ENCODE measurements around the gene ACOXL. TPM values are rescaled to one million over a fixed set of nuclear protein-coding genes. Genes with fewer than 3 reads are reported as not detected.

Gene ACOXL
- total and polyA plus RNA-seq, 9 of the 15 experiments (the other 6 are each of a cell fraction or from before 2014, with no cell fraction given) = 0.31 to 0.56 TPM; not detected in 7

- H3K27ac ChIP-seq (ENCODE audit: extremely low read depth, low read depth, low read length) = no peak overlapping the region
- BruUV-seq (replicated peaks) = no TSS peak
- POLR2A ChIA-PET = no interaction called here
- no peak overlapping the region for H2AFZ ChIP-seq (ENCODE audit: low read depth, low read length)
- no peaks in the 10 kb centered on the region for H3K4me1 ChIP-seq (replicated peaks in 1 of 2; ENCODE audit: control insufficient read depth in 2 of 2, insufficient read depth in 2 of 2, low read length in 2 of 2)
- FAIRE-seq (peak; percentile 51), ATAC-seq (no peak), DNase-seq (ENCODE audit: extremely low read depth in 1 of 4, low spot score in 3 of 4) (no peak)
- H3K79me2 ChIP-seq (ENCODE audit: control insufficient read depth, insufficient read depth, low read length) = no peaks in the 10 kb centered on the region
- peaks cover 9% of the 10 kb centered on the region in 2 experiments; a peak in 3 of 5 replicates for H3K27me3 ChIP-seq (ENCODE audit: control insufficient read depth in 2 of 2, insufficient read depth in 2 of 2, low read length in 2 of 2)
- CTCF ChIA-PET (ENCODE audit: low intra/inter-chr PET ratio) = no interaction called here
- no peak overlapping the region for H3K4me2 ChIP-seq (ENCODE audit: insufficient read depth, low read length)
- no peaks in the 10 kb centered on the region for H3K9me1 ChIP-seq (ENCODE audit: control insufficient read depth, insufficient read depth, low read length)
- TF ChIP-seq MAFG (tag; conservative IDR thresholded peaks at IDR 0.05) (peak; percentile 70), C11orf30 (IDR thresholded peaks at IDR 0.05; ENCODE audit: low read depth) (peak; percentile 73), MAFK (IDR thresholded peaks at IDR 0.05; ENCODE audit: low read length) (peak; percentile 37; the same call in 1 of the 2 replicates), ZNF316 (IDR thresholded peaks at IDR 0.05) (peak; percentile 77), MAFF (IDR thresholded peaks at IDR 0.05; ENCODE audit: low read length) (peak; percentile 50), MEIS2 (IDR thresholded peaks at IDR 0.05; ENCODE audit: partially characterized antibody) (peak; percentile 3), CBX1 (IDR thresholded peaks at IDR 0.05; ENCODE audit: low read depth) (no peak), ZFP36 (IDR thresholded peaks at IDR 0.05; ENCODE audit: low read depth, low read length, partially characterized antibody) (no peak), ZNF134 (CRISPR knock-in tag; conservative IDR thresholded peaks at IDR 0.05) (no peak)
- H3K9ac ChIP-seq (ENCODE audit: insufficient read depth in 1 of 2, low read depth in 2 of 2, low read length in 2 of 2) = no peak overlapping the region
- H4K20me1 ChIP-seq (replicated peaks; ENCODE audit: control insufficient read depth, insufficient read depth, low read length) = no peaks in the 10 kb centered on the region
- intact Hi-C loops (cut with micrococcal nuclease) = no loop called here
- WGBS (ENCODE audit: insufficient coverage, low coverage, missing lambda C conversion rate) = 0% methylated on average over 2 of the region's 2 CpGs
- H3K36me3 ChIP-seq (ENCODE audit: control insufficient read depth, insufficient read depth, low read length) = no peaks in the 10 kb centered on the region
- no peak overlapping the region for H3K4me3 ChIP-seq
- in situ Hi-C loops (cut with MboI) = no loop called here
- H3K9me3 ChIP-seq (replicated peaks; ENCODE audit: control insufficient read depth, insufficient read depth, low read depth, low read length) = no peaks in the 10 kb centered on the region
Observed at GRCh38 chr2:110973262-110973661, 240.9 kb downstream of the ACOXL start.

- BruUV-seq (replicated peaks) = no TSS peak
- ChIA-PET POLR2A (no interaction called here), CTCF (ENCODE audit: low intra/inter-chr PET ratio) (no interaction called here)
- no peaks in the 10 kb centered on the region for H3K36me3 ChIP-seq (ENCODE audit: control insufficient read depth, insufficient read depth, low read length)
- H3K79me2 ChIP-seq (ENCODE audit: control insufficient read depth, insufficient read depth, low read length) = no peaks in the 10 kb centered on the region
- H4K20me1 ChIP-seq (replicated peaks; ENCODE audit: control insufficient read depth, insufficient read depth, low read length) = no peaks in the 10 kb centered on the region
- ATAC-seq (no peak), FAIRE-seq (no peak), DNase-seq (ENCODE audit: extremely low read depth in 1 of 4, low spot score in 3 of 4) (no peak)
- H3K27me3 ChIP-seq (ENCODE audit: control insufficient read depth in 2 of 2, insufficient read depth in 2 of 2, low read length in 2 of 2) = peaks cover 28 to 40% of the 10 kb centered on the region in 2 experiments; a peak in 4 of 5 replicates
- no peak for TF ChIP-seq TGIF2 (CRISPR knock-in tag; IDR thresholded peaks at IDR 0.05)
- no peak for TF ChIP-seq SMAD1 (IDR thresholded peaks at IDR 0.05; ENCODE audit: low read depth, low read length, partially characterized antibody)
- no peak for TF ChIP-seq CTBP1 (IDR thresholded peaks at IDR 0.05; ENCODE audit: borderline replicate concordance)
- TF ChIP-seq PCBP2 (IDR thresholded peaks at IDR 0.05; ENCODE audit: low read depth, low read length, poor library complexity, severe bottlenecking) = no peak
- H3K9me3 ChIP-seq (replicated peaks; ENCODE audit: control insufficient read depth, insufficient read depth, low read depth, low read length) = no peaks in the 10 kb centered on the region
- no peak overlapping the region for H3K4me3 ChIP-seq
- H3K4me2 ChIP-seq (ENCODE audit: insufficient read depth, low read length) = no peak overlapping the region
- no peaks in the 10 kb centered on the region for H3K4me1 ChIP-seq (replicated peaks in 1 of 2; ENCODE audit: control insufficient read depth in 2 of 2, insufficient read depth in 2 of 2, low read length in 2 of 2)
- intact Hi-C loops (cut with micrococcal nuclease) (no loop called here), in situ Hi-C loops (cut with MboI) (no loop called here)
- no peak overlapping the region for H2AFZ ChIP-seq (ENCODE audit: low read depth, low read length)
- H3K9me1 ChIP-seq (ENCODE audit: control insufficient read depth, insufficient read depth, low read length) = no peaks in the 10 kb centered on the region
- H3K27ac ChIP-seq (ENCODE audit: extremely low read depth, low read depth, low read length) = no peak overlapping the region
- H3K9ac ChIP-seq (ENCODE audit: insufficient read depth in 1 of 2, low read depth in 2 of 2, low read length in 2 of 2) = no peak overlapping the region
- 0% methylated on average over 4 of the region's 4 CpGs for WGBS (ENCODE audit: insufficient coverage, low coverage, missing lambda C conversion rate)
Observed at GRCh38 chr2:110977403-110977802, 245.0 kb downstream of the ACOXL start.

Measured in K562 (cell line).